GM21825 (cell line): ENCODE results near the gene PIEZO2.
A peak's percentile ranks its signal among the peaks of the same experiment; 100 is the strongest.
"Not testable (repeated sequence)": the region's sequence is repeated elsewhere in the genome, so short reads cannot be mapped to it uniquely, and the experiment has no call there.

Experiments used
- ATAC-seq: cut with Tn5 transposase; IDR thresholded peaks from one replicate; pipeline ENCODE4 v1.9.1; 2021; ENCODE audit warnings: mild to moderate bottlenecking, moderate library complexity; ENCODE audit not compliant: unreplicated experiment

The PIEZO2 gene

GRCh38 chr18:10985689-10986088, 163.7 kb downstream of the PIEZO2 start:
- ATAC-seq = no peak

DNA sequence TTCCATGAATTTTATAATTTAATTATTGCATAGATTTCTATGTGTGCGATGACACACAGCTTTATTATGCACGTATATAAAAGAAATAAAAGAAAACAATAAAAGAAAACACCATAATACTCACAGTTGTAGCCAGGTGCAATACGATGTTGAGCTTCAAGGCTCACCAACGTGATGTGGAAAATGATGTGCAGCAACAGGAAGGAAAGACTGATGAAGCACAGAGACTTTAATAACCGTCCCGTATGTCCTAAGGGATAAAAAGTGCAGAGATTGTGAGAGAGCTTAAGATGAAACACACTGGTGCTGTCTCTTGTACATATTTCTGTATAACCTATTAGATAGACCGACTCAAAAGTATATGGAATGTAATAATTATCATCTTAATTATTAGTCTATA, 170.0 kb downstream of the PIEZO2 start:
- no peak for ATAC-seq

DNA sequence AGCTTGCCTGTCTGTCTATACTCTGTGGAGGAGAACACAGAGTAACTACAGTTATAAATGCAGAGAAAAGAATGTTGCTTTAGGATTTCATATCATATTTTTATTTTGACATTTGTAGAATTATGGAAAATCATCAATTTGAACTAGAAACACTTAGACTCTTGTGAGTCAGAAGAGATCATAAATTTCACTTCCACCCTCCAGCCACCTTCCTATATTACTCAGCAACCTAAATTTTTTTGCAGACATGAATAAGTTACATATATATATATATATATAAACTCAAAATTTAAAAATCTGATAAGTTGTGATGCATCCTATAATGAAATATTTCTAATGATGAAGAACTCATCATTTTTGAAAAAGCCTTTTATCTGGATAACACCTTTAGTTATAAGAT, 172.3 kb downstream of the PIEZO2 start:
- no peak for ATAC-seq

DNA sequence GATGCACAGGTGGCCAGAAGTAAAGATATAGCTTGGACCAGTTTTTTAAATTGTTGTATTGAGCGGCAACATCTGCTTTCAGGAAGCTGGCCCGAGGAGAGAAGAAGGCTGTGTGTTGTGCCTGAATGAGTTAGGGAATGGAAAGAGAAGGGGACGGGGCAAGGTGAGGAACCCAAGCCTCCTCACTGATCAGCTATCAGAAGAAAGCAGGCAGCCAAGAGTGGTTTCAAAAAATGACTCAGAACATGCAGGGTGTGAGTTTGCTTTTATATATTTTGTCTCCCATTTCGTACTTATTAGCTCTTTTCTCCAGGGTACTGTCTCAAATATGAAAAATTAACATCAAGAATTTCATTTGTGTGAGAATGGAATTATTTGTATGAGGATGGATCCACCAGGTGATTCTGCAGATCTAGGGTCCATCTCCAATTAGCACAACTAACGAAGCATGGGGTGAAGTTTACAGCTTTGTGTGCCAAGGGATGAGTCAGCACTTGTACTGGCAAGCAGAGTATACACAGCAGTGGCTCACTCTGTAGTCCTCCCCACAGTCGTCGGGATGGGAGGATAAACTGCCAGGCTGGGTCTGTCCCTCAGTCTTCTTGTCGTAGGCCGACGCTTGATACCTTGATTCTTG, 175.7 kb downstream of the PIEZO2 start:
- ATAC-seq = no peak

GRCh38 chr18:10971717-10972116, 177.7 kb downstream of the PIEZO2 start:
- ATAC-seq = no peak

DNA sequence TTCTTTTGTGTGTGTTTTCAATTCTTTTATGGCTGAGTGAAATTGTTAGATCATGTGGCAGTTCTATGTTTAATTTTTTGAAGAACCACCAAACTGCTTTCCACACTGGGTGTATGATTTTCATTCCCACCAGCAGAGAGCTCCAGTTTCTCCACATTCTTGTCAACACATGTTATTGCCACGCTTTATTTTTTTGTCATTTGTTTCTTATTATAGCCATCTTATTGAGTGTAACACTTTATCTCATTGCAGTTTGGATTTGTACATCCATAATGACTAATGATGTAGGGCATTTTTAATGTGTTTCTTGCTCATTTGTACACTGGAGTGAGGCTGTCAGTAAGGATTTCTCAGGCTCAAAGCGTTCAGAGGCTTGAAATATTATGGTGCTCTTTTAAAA, 184.2 kb downstream of the PIEZO2 start:
- ATAC-seq = no peak

GRCh38 chr18:10953672-10954071, 195.7 kb downstream of the PIEZO2 start:
- ATAC-seq = peak; percentile 44

DNA sequence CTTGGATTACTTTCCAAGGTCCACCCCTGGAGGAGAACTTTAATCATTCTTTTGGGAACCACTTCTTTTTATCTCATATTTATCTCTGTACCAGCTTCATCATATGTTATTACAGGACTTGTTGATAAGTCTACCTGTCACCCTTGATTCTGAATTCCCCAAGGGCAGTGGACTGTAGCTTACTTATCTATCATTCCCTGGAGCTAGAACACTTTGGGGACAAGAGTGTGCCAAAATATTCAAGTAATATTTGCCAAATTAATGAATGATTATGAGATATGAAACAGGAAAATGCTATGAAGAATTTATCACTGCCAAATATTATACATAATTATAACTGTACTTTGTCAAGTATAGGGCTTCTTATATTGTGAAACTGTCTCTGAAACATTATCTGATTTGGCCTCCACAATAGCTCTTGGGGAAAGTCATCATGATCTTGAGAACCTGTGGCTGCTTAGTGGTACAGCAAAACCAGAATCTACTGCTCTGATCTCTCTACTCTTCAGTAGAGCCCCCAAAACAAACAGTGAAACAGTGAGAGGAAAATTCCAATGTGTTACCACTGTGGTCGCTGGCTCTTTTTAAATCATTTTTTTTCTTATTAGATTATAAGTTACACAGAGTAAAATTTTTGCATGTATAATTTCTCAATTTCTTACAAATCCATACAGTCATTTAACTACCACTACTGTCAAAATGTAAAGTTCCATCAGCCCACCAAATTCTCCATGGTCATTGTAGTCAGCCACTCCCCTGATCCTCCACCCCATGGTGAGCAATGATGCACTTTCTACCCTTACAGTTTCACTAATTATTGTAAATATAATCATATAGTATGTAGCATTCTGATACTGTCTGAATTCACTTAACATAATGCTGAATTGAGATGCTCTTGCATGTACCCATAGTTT, 197.5 kb downstream of the PIEZO2 start:
- peak; percentile 13 for ATAC-seq

DNA sequence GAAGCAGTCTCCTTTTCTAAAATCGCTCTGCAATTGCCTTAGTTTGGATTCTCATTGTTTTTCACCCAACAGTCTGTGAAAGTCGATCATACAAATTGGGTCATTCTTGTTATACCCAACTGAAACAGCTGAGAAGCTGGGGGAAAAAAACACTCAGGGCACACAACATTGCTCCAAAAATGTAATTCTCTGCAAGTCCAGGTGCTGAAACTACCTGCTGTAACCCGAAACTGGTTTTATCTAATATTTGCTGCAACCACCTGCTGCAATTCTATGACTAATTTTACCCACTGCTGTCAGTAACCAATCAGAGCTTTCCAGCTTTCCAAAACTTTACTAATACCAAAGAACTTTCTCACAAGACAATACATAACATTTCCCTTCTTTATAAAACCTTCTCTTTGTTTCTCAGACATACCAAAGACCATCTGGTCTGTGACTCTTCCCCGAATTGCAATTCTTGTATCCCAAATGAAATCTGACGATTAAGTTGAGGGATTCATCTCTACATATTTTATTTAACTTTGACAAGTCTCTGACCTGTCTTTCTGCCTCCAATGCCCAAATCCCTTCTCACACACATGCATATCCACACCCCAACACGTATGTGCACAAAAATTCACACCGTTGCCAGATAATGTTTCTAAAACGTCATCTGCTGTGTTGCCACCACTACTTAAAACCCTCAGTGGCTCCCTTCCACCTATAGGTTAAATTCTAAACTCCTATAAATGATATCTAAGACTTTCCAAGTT, 198.3 kb downstream of the PIEZO2 start:
- ATAC-seq = peak; percentile 55

DNA sequence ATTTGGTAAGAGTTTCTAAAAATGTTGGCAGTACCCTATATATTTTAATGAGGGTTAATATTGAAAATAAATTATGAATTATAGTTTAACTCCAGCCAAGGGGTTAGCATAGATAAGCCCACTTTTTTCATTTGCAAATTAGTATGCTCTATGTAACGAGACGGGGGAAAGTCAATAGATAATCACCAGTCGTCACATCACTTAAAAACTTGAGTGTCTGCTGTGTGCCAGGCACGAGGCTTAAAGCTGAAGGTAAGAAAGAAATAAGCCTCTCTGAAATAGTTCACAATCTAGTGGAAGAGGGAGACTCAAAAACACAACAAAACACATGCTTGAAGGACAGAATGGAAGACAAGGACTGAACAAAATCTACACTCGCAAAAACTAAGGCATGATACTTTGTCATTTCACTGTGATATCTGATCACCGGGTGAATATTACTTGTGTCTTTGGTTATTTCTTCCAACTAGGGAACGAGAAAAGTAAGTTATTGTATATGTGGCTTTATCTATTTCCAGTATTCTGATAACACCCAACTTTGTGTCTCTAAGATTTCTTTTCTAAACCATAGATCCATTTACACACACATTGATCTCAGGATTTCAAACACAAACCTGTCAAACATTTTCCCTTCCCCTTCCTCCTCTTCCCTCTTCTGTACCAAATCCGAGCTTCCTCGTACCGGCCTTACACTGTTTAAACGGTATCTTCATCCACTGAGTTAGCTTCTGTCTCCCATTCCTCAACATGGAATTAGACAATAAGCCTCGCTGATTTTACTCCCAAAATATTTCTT, 199.1 kb downstream of the PIEZO2 start:
- ATAC-seq = no peak

- ATAC-seq = no peak
These were observed 199.7 kb downstream of the PIEZO2 start for GRCh38 chr18:10949655-10950054.

DNA sequence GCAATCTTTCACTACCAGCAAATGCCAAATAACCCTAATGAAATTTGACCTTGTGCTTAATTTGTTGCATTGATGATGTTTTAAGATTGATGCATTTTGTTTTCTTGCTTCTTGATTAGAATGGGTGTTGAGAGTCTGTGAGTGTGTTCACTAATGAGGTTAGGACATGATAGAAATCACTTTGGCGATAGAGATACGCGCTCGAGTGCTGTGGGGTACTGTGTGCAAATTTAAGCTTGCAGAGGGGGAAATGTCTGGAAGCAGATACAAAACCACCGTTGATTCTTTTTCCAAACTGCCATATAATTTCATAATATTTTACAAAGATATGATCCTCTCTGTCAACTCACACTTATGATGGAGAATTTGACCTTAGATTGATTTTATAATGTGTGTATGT, 200.9 kb downstream of the PIEZO2 start:
- no peak for ATAC-seq

GRCh38 chr18:10946058-10946457, 203.3 kb downstream of the PIEZO2 start:
- ATAC-seq = no peak

DNA sequence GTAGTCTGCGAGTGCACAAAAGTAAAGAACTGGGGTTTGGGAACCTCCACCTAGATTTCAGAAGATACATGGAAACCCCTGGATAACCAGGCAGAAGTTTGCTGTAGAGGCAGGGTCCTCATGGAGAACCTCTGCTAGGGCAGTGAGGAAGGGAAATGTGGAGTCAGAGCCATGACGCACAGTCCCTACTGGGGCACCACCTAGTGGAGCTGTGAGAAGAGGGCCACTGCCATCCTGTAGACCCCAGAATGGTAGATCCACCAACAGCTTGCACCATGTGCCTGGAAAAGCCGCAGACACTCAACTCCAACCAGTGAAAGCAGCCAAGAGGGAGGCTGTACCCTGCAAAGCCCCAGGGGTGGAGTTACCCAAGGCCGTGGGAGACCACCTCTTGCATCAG, 206.4 kb downstream of the PIEZO2 start:
- ATAC-seq = no peak

DNA sequence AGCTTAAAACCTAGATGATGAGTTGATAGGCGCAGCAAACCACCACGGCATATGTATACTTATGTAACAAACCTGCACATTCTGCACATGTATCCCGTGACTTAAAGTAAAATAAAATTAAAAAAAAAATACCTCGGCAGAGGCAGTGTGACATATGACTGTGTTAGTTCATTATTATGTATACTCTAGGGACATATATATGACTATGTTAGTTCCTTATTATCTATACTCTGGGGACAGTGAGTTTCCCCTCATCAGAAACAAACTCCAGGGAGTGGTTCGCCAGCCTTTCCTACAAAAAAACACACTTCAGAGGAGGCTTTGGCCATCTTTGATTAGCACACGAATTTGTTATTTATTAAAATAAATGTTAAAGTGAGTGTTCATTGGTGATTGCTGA, 209.5 kb downstream of the PIEZO2 start:
- no peak for ATAC-seq

DNA sequence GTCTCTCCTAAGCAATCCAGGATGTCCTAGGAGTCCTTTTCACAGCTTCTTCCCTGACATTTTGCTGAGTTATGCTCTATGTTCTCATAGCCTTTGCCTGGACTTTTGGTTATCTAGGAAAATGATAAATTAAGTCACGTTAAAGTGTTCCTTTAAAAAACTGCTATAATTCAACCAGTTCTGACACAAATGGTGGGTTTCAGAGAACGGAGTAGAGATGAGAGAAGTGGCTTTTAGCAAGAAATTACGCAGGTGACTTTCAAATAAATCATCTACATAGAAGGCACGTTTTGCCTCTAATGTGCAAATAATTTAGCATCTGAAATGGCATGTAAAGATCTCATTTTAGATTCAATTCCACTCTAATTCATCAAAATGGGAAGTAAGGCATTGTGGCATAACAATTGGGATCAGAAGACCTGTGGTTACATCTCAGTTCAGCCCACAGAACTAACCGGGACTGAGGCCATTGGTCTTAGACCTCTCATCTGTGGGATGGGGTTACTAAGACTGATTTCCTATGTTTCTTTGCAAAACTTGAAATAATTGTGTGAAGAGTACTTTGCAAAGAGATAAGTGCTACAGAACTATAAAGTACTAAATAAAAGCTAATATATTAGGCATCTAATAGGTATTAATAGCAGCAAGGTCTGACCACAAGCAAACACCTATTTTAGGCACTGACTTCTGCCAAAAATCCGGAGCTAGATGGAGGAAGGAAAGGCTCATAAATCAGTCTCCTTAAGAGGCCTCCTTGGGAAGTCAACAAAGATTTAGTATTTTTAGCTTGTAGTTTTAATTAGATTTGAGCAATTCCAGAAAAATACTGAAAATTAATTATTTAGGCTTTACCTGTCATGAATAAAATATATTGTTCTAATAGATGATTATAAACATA, 211.4 kb downstream of the PIEZO2 start:
- no peak for ATAC-seq

- ATAC-seq = no peak
These were observed 213.0 kb downstream of the PIEZO2 start for GRCh38 chr18:10936176-10937053.

GRCh38 chr18:10935588-10935987, 213.8 kb downstream of the PIEZO2 start:
- ATAC-seq = no peak

GRCh38 chr18:10933648-10934047, 215.7 kb downstream of the PIEZO2 start:
- ATAC-seq = not testable (repeated sequence)
